Ishikawa (cell line): ENCODE data around the gene CCDC194.

Experiments
- EP300 ChIP-seq: IDR thresholded peaks from 2 replicates; pipeline ENCODE4 v1.6.1; 2012; ENCODE audit warnings: borderline replicate concordance
- RAD21 ChIP-seq: IDR thresholded peaks from 2 replicates; pipeline ENCODE4 v1.6.1; 2012; ENCODE audit warnings: low read depth
- YY1 ChIP-seq: IDR thresholded peaks from 2 replicates; pipeline ENCODE4 v1.6.1; 2012; ENCODE audit warnings: low read depth
- TF ChIP-seq, protein P1 (sequence below): IDR thresholded peaks from 2 replicates; pipeline ENCODE4 v1.6.1; 2012; ENCODE audit warnings: low read depth, mild to moderate bottlenecking

DNA sequence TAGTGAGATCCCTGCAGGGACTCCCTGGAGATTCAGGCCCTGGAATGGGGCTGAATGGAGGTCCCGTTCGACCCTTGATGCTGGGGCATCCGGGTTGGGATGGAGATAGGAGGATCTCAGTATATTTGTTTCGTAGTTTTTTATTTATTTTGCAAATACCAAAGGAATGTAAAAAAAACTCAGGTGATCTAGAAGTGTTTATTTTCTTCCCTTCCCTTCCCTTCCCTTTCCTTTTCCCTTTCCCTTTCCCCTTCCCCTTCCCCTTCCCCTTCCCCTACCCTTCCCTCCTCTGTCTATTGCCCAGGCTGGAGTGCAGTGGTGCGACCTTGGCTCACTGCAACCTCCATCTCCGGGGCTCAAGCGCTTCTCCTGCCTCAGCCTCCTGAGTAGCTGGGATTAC, 52.2 kb downstream of the CCDC194 start:
- no peak for TF ChIP-seq RAD21
- TF ChIP-seq, protein P1, sequence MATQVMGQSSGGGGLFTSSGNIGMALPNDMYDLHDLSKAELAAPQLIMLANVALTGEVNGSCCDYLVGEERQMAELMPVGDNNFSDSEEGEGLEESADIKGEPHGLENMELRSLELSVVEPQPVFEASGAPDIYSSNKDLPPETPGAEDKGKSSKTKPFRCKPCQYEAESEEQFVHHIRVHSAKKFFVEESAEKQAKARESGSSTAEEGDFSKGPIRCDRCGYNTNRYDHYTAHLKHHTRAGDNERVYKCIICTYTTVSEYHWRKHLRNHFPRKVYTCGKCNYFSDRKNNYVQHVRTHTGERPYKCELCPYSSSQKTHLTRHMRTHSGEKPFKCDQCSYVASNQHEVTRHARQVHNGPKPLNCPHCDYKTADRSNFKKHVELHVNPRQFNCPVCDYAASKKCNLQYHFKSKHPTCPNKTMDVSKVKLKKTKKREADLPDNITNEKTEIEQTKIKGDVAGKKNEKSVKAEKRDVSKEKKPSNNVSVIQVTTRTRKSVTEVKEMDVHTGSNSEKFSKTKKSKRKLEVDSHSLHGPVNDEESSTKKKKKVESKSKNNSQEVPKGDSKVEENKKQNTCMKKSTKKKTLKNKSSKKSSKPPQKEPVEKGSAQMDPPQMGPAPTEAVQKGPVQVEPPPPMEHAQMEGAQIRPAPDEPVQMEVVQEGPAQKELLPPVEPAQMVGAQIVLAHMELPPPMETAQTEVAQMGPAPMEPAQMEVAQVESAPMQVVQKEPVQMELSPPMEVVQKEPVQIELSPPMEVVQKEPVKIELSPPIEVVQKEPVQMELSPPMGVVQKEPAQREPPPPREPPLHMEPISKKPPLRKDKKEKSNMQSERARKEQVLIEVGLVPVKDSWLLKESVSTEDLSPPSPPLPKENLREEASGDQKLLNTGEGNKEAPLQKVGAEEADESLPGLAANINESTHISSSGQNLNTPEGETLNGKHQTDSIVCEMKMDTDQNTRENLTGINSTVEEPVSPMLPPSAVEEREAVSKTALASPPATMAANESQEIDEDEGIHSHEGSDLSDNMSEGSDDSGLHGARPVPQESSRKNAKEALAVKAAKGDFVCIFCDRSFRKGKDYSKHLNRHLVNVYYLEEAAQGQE, result no peak
- TF ChIP-seq YY1, result no peak
- no peak for TF ChIP-seq EP300
